ENCODE data around the gene RAB31. TPM values are rescaled to one million over a fixed set of nuclear protein-coding genes. Genes with fewer than 3 reads are reported as not detected.

Gene RAB31
- total and polyA plus RNA-seq, 2 of the 13 experiments (the other 11 are each of a cell fraction or from before 2014, with no cell fraction given), result 1.1 to 1.7 TPM

DNA sequence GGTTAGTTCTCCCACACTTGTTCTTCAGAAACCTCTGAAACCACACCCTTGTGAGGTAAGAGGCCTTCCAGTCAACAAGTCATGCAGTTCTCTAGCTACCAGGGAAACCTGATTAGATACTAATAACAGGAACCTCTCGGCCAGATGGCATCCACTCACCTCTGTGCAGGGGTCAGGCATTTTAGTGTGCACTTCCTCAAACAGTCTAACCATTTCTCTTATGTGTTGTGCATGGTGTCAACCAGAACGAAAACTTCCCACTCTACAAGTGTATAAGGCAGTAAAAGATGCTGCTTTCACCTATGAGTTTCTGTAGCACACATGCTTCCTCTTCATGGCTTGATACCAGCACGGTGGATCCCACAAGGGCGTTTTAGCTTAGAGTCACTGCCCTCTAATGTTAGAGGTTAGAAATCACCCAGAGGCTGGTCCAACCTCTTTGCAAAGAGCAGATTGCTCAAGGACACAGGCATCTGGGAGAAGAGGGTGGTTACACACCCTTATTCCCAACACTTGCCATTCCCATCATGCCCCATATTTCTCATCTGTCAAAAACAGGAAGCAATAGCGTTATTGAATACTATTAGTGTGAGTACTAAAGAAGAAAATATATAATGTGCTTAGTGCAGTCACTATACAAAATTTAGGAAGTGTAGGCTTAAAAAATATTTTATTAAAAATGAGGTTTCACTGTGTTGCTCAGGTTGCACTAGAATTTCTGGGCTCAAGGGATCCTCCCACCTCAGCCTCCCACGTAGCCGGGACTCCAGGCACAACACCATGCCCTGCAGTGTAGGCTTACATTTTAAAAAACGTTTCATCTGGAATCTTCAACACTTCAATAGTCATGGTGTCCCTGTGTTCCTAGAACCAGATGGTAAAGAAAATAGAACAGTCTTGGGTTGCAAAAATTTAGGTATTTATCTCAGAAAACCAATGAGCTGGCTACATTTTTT, 34.5 kb upstream of the RAB31 start (continued):
- TF ChIP-seq, protein P1, sequence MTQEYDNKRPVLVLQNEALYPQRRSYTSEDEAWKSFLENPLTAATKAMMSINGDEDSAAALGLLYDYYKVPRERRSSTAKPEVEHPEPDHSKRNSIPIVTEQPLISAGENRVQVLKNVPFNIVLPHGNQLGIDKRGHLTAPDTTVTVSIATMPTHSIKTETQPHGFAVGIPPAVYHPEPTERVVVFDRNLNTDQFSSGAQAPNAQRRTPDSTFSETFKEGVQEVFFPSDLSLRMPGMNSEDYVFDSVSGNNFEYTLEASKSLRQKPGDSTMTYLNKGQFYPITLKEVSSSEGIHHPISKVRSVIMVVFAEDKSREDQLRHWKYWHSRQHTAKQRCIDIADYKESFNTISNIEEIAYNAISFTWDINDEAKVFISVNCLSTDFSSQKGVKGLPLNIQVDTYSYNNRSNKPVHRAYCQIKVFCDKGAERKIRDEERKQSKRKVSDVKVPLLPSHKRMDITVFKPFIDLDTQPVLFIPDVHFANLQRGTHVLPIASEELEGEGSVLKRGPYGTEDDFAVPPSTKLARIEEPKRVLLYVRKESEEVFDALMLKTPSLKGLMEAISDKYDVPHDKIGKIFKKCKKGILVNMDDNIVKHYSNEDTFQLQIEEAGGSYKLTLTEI (CRISPR knock-in tag; conservative IDR thresholded peaks at IDR 0.05), result no peak
- TF ChIP-seq RFXANK (CRISPR knock-in tag; IDR thresholded peaks at IDR 0.05), result no peak
- TF ChIP-seq PHF8 (CRISPR knock-in tag; IDR thresholded peaks at IDR 0.05), result no peak
- peak; percentile 71 for TF ChIP-seq TBX2 (CRISPR knock-in tag; IDR thresholded peaks at IDR 0.05; ENCODE audit: borderline replicate concordance)
- TF ChIP-seq HNRNPUL1 (IDR thresholded peaks at IDR 0.05; ENCODE audit: low read depth, low read length), result peak; percentile 82; the same call in 1 of the 2 replicates
- TF ChIP-seq ZNF598 (CRISPR knock-in tag; IDR thresholded peaks at IDR 0.05; ENCODE audit: borderline replicate concordance), result no peak
- TF ChIP-seq CBX5 (CRISPR knock-in tag; IDR thresholded peaks at IDR 0.05; ENCODE audit: borderline replicate concordance), result no peak
- TF ChIP-seq KDM2A (CRISPR knock-in tag; IDR thresholded peaks at IDR 0.05; ENCODE audit: borderline replicate concordance, low read depth), result no peak
- 0 out of 2 replicates have a peak, but pooled peaks have one; percentile 10 for TF ChIP-seq ZNF331 (CRISPR knock-in tag; IDR thresholded peaks at IDR 0.05)
- TF ChIP-seq CENPT (CRISPR knock-in tag; IDR thresholded peaks at IDR 0.05; ENCODE audit: low read depth), result no peak
- no peak for TF ChIP-seq ZNF607 (CRISPR knock-in tag; IDR thresholded peaks at IDR 0.05; ENCODE audit: borderline replicate concordance)
- TF ChIP-seq, protein P2, sequence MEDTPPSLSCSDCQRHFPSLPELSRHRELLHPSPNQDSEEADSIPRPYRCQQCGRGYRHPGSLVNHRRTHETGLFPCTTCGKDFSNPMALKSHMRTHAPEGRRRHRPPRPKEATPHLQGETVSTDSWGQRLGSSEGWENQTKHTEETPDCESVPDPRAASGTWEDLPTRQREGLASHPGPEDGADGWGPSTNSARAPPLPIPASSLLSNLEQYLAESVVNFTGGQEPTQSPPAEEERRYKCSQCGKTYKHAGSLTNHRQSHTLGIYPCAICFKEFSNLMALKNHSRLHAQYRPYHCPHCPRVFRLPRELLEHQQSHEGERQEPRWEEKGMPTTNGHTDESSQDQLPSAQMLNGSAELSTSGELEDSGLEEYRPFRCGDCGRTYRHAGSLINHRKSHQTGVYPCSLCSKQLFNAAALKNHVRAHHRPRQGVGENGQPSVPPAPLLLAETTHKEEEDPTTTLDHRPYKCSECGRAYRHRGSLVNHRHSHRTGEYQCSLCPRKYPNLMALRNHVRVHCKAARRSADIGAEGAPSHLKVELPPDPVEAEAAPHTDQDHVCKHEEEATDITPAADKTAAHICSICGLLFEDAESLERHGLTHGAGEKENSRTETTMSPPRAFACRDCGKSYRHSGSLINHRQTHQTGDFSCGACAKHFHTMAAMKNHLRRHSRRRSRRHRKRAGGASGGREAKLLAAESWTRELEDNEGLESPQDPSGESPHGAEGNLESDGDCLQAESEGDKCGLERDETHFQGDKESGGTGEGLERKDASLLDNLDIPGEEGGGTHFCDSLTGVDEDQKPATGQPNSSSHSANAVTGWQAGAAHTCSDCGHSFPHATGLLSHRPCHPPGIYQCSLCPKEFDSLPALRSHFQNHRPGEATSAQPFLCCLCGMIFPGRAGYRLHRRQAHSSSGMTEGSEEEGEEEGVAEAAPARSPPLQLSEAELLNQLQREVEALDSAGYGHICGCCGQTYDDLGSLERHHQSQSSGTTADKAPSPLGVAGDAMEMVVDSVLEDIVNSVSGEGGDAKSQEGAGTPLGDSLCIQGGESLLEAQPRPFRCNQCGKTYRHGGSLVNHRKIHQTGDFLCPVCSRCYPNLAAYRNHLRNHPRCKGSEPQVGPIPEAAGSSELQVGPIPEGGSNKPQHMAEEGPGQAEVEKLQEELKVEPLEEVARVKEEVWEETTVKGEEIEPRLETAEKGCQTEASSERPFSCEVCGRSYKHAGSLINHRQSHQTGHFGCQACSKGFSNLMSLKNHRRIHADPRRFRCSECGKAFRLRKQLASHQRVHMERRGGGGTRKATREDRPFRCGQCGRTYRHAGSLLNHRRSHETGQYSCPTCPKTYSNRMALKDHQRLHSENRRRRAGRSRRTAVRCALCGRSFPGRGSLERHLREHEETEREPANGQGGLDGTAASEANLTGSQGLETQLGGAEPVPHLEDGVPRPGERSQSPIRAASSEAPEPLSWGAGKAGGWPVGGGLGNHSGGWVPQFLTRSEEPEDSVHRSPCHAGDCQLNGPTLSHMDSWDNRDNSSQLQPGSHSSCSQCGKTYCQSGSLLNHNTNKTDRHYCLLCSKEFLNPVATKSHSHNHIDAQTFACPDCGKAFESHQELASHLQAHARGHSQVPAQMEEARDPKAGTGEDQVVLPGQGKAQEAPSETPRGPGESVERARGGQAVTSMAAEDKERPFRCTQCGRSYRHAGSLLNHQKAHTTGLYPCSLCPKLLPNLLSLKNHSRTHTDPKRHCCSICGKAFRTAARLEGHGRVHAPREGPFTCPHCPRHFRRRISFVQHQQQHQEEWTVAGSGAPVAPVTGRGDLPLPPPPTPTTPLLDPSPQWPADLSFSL (CRISPR knock-in tag; IDR thresholded peaks at IDR 0.05), result no peak
- TF ChIP-seq FOXO1 (CRISPR knock-in tag; IDR thresholded peaks at IDR 0.05), result no peak
- TF ChIP-seq SMAD3 (CRISPR knock-in tag; IDR thresholded peaks at IDR 0.05), result no peak
- TF ChIP-seq KLF16 (CRISPR knock-in tag; IDR thresholded peaks at IDR 0.05), result no peak
- no peak for TF ChIP-seq GATAD1 (CRISPR knock-in tag; IDR thresholded peaks at IDR 0.05)
- no peak for TF ChIP-seq ZNF709 (CRISPR knock-in tag; IDR thresholded peaks at IDR 0.05)
